B cell (primary cell): Measurements from ENCODE around the gene LCN2. TPM values are rescaled to one million over a fixed set of nuclear protein-coding genes. Genes with fewer than 3 reads are reported as not detected.

ENCODE experiments used
- ATAC-seq: fragments of 200-7000 bp; cut with Tn5 transposase; one replicate; pipeline ENCODE4 v1.10.0; 2021; ENCODE audit warnings: low read depth, mild to moderate bottlenecking, moderate number of reproducible peaks, moderate library complexity
- CTCF ChIA-PET: fragments of 350-600 bp; sonication (Branson Sonifier 250); formaldehyde crosslinking; loops from one replicate; lab custom pipeline; 2021; ENCODE audit warnings: antibody characterized with exemption, inconsistent platforms; lab: Charles Lee
- POLR2A ChIA-PET: fragments of 350-600 bp; sonication (Branson Sonifier 250); formaldehyde crosslinking; loops from one replicate; lab custom pipeline; 2021; ENCODE audit warnings: antibody characterized with exemption; lab: Charles Lee
- DNase-seq: peaks from one replicate; pipeline ENCODE4 v3.0.0; 2013
- H2AFZ ChIP-seq: 2 replicates; pipeline ENCODE4 v1.6.1; 2012; ENCODE audit warnings: mild to moderate bottlenecking, low read depth, low read length; ENCODE audit not compliant: insufficient read depth, poor library complexity, severe bottlenecking
- H3K27ac ChIP-seq, 2 donors: 1 replicate in 1 of 2; 2 replicates in 1 of 2; pipeline ENCODE4 v1.5.1; 2012 to 2013; ENCODE audit warnings: low read length in 2 of 2, mild to moderate bottlenecking in 2 of 2, moderate library complexity in 1 of 2
- H3K27me3 ChIP-seq, 4 experiments: fragments of 200-600 bp in 1 of 4; sonication (generic) in 1 of 4; replicated peaks in 1 of 4; 1 replicate in 2 of 4; 2 replicates in 2 of 4; pipeline versions ENCODE4 v1.6.1 to v1.7.0; 2013 to 2016; ENCODE audit warnings: low read length in 3 of 4, mild to moderate bottlenecking in 2 of 4, mixed read lengths in 1 of 4, moderate library complexity in 1 of 4; ENCODE audit not compliant: insufficient read depth in 4 of 4, control insufficient read depth in 3 of 4; ENCODE audit errors: control extremely low read depth in 1 of 4
- H3K36me3 ChIP-seq, 2 experiments: replicated peaks in 1 of 2; 1 replicate in 1 of 2; 2 replicates in 1 of 2; pipeline versions ENCODE4 v1.6.1 to v1.7.1; 2013; ENCODE audit warnings: low read length in 1 of 2; ENCODE audit not compliant: insufficient read depth in 2 of 2, control insufficient read depth in 1 of 2; ENCODE audit errors: control extremely low read depth in 1 of 2, extremely low read depth in 1 of 2
- H3K4me1 ChIP-seq, 2 donors: fragments of 200-600 bp in 1 of 2; sonication (generic) in 1 of 2; 1 replicate in 1 of 2; 2 replicates in 1 of 2; pipeline versions ENCODE4 v1.5.1 to v1.6.1; 2013 to 2017; ENCODE audit warnings: low read length in 2 of 2; ENCODE audit not compliant: control insufficient read depth in 2 of 2, insufficient read depth in 2 of 2
- H3K4me2 ChIP-seq: replicated peaks from 2 replicates; pipeline ENCODE3; 2012; ENCODE audit warnings: mild to moderate bottlenecking, low read depth, low read length; ENCODE audit not compliant: poor library complexity, severe bottlenecking
- H3K4me3 ChIP-seq, 5 experiments: fragments of 200-600 bp in 1 of 5; sonication (generic) in 1 of 5; 1 replicate in 3 of 5; 2 replicates in 2 of 5; pipeline versions ENCODE4 v1.5.1 to v1.7.0; 2011 to 2016; ENCODE audit warnings: low read length in 4 of 5, mild to moderate bottlenecking in 4 of 5, low read depth in 2 of 5, control low read depth in 1 of 5, moderate library complexity in 1 of 5; ENCODE audit not compliant: insufficient read depth in 1 of 5; ENCODE audit errors: control extremely low read depth in 1 of 5, extremely low read depth in 1 of 5
- H3K79me2 ChIP-seq: fragments of 200-600 bp; sonication (generic); one replicate; pipeline ENCODE4 v1.6.0; 2016; ENCODE audit warnings: low read length; ENCODE audit not compliant: control insufficient read depth, insufficient read depth
- H3K9ac ChIP-seq: fragments of 200-600 bp; sonication (generic); 2 replicates; pipeline ENCODE4 v1.6.1; 2017; ENCODE audit warnings: mild to moderate bottlenecking, low read length, moderate library complexity
- H3K9me3 ChIP-seq, 3 donors: one replicate each; pipeline versions ENCODE4 v1.6.1 to v1.7.1; 2013; ENCODE audit warnings: low read length in 2 of 3; ENCODE audit not compliant: control insufficient read depth in 2 of 3, insufficient read depth in 1 of 3; ENCODE audit errors: control extremely low read depth in 1 of 3
- H4K20me1 ChIP-seq: 2 replicates; pipeline ENCODE4 v1.6.0; 2012; ENCODE audit warnings: mild to moderate bottlenecking, low read length; ENCODE audit not compliant: insufficient read depth, control insufficient read depth, poor library complexity, severe bottlenecking
- H3K27ac Mint-ChIP-seq: one replicate; pipeline ENCODE4 v1.8.0; 2021; ENCODE audit warnings: mixed read lengths
- H3K27me3 Mint-ChIP-seq: one replicate; pipeline ENCODE4 v1.8.0; 2021; ENCODE audit warnings: mixed read lengths
- H3K4me1 Mint-ChIP-seq: one replicate; pipeline ENCODE4 v1.8.0; 2021; ENCODE audit warnings: mixed read lengths
- H3K4me3 Mint-ChIP-seq: one replicate; pipeline ENCODE4 v1.8.0; 2021; ENCODE audit warnings: mixed read lengths
- H3K9me3 Mint-ChIP-seq: one replicate; pipeline ENCODE4 v1.8.0; 2022; ENCODE audit warnings: mixed read lengths; ENCODE audit not compliant: insufficient read depth
- CTCF ChIP-seq: fragments of 200-600 bp; IDR thresholded peaks from one replicate; pipeline ENCODE4 v1.8.0; 2022; ENCODE audit warnings: antibody characterized with exemption, mild to moderate bottlenecking
- EZH2 ChIP-seq: IDR thresholded peaks from 2 replicates; pipeline ENCODE4 v1.6.1; 2012; ENCODE audit warnings: borderline replicate concordance, low read depth, mild to moderate bottlenecking, moderate library complexity, low read length; ENCODE audit not compliant: insufficient read depth, poor library complexity, severe bottlenecking
- WGBS: methylation state at CpG from one replicate; pipeline ENCODE4 v1.1.5; 2013; ENCODE audit warnings: missing lambda C conversion rate; ENCODE audit not compliant: insufficient coverage; 5-methylcytosine and 5-hydroxymethylcytosine counted together
- intact Hi-C: fragments of 100-400 bp; cut with micrococcal nuclease; formaldehyde crosslinking; loops from one replicate; pipeline ENCODE4 v1.10.0; 2022
- polyA plus RNA-seq: library from polyadenylated mRNA; depleted of rRNA; stranded (reverse); fragments of >200 nt; gene quantifications from 2 replicates; pipeline ENCODE4 v1.2.3, GENCODE V29; 2012
- total RNA-seq, 2 donors: library from RNA; stranded (reverse); fragments of 120-200 nt in 1 of 2; gene quantifications; 1 replicate in 1 of 2; 2 replicates in 1 of 2; pipeline versions ENCODE4 v1.2.3 to v1.2.4, GENCODE V29; 2013 to 2022

LCN2 gene
- total and polyA plus RNA-seq, 2 donors (not counting 1 experiment from before 2014, with no cell fraction given), result not detected

GRCh38 chr9:128175102-128175563, 25.9 kb downstream of the LCN2 start:
- no peaks in the 10 kb centered on the region for H4K20me1 ChIP-seq
- no peaks in the 10 kb centered on the region for H3K79me2 ChIP-seq
- CTCF ChIA-PET, result no interaction called here
- H3K9me3 Mint-ChIP-seq, result no peaks in the 10 kb centered on the region
- TF ChIP-seq EZH2, result no peak
- TF ChIP-seq CTCF, result no peak
- peaks cover 0 to 51% of the 10 kb centered on the region in 2 experiments for H3K36me3 ChIP-seq
- H3K4me3 Mint-ChIP-seq, result no peak overlapping the region
- POLR2A ChIA-PET, result no interaction called here
- peaks cover 0 to 10% (median 0%) of the 10 kb centered on the region in 3 donors for H3K9me3 ChIP-seq
- no peaks in the 10 kb centered on the region for H3K27me3 Mint-ChIP-seq
- no peak overlapping the region for H3K27ac Mint-ChIP-seq
- intact Hi-C loops, result no loop called here
- H3K27me3 ChIP-seq, result no peaks in the 10 kb centered on the region
- ATAC-seq (no peak), DNase-seq (no peak)
- no peak overlapping the region for H3K9ac ChIP-seq
- no peak overlapping the region for H3K4me2 ChIP-seq
- no peak overlapping the region for H3K4me3 ChIP-seq
- no peaks in the 10 kb centered on the region for H3K4me1 Mint-ChIP-seq
- 75% methylated on average over 4 of the region's 8 CpGs for WGBS
- no peak overlapping the region for H3K27ac ChIP-seq
- no peaks in the 10 kb centered on the region for H3K4me1 ChIP-seq
- no peak overlapping the region for H2AFZ ChIP-seq

- Histone ChIP-seq H3K27ac (no peak overlapping the region), H3K4me1 (no peaks in the 10 kb centered on the region), H3K4me2 (no peak overlapping the region), H3K27me3 (no peaks in the 10 kb centered on the region), H2AFZ (no peak overlapping the region), H3K79me2 (no peaks in the 10 kb centered on the region), H3K9me3 (peaks cover 0 to 10% (median 0%) of the 10 kb centered on the region in 3 donors), H3K9ac (no peak overlapping the region), H3K36me3 (peaks cover 0 to 53% of the 10 kb centered on the region in 2 experiments), H4K20me1 (no peaks in the 10 kb centered on the region), H3K4me3 (no peak overlapping the region)
- 100% methylated on average over 1 of the region's 2 CpGs for WGBS
- DNase-seq (no peak), ATAC-seq (no peak)
- ChIA-PET CTCF (no interaction called here), POLR2A (no interaction called here)
- no peaks in the 10 kb centered on the region for H3K9me3 Mint-ChIP-seq
- H3K27me3 Mint-ChIP-seq, result no peaks in the 10 kb centered on the region
- intact Hi-C loops, result no loop called here
- TF ChIP-seq CTCF (no peak), EZH2 (no peak)
- no peaks in the 10 kb centered on the region for H3K4me1 Mint-ChIP-seq
- H3K4me3 Mint-ChIP-seq, result no peak overlapping the region
- no peak overlapping the region for H3K27ac Mint-ChIP-seq
These were observed 26.5 kb downstream of the LCN2 start for GRCh38 chr9:128175726-128176125.
